B cell (primary cell): ENCODE results near the gene CNST.

Experiments used
- CTCF ChIP-seq: fragments of 200-600 bp; IDR thresholded peaks from one replicate; pipeline ENCODE4 v1.8.0; 2022; ENCODE audit warnings: antibody characterized with exemption, mild to moderate bottlenecking
- EZH2 ChIP-seq: IDR thresholded peaks from 2 replicates; pipeline ENCODE4 v1.6.1; 2012; ENCODE audit warnings: borderline replicate concordance, low read depth, mild to moderate bottlenecking, moderate library complexity, low read length; ENCODE audit not compliant: insufficient read depth, poor library complexity, severe bottlenecking

- TF ChIP-seq CTCF (no peak), EZH2 (no peak)
These were observed 13.6 kb downstream of the CNST start for GRCh38 chr1:246579818-246580217.
